Measurements from ENCODE around the gene TPSB2. TPM values are rescaled to one million over a fixed set of nuclear protein-coding genes. Genes with fewer than 3 reads are reported as not detected.

Gene TPSB2
- total and polyA plus RNA-seq, 7 donors: 1.9 to 14.2 (median 3.3) TPM

DNA sequence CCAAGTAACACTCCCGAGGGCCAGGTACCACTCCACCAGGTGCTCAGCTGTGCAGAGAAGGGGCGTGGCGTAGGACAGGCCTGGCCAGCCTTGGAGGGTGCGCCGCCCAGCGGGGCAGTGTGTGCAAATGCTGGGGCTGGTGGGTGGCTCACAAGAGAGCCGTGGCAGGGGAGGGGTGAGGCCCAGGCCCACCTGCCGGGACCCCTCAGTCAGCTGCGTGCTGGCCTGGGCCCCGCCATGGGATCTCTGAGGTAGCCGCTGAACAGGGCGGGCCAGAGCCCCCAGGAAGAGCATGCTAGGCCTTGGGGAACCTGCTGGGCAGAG lies 13.7 kb downstream of the TPSB2 start:
- TF ChIP-seq, protein P1, sequence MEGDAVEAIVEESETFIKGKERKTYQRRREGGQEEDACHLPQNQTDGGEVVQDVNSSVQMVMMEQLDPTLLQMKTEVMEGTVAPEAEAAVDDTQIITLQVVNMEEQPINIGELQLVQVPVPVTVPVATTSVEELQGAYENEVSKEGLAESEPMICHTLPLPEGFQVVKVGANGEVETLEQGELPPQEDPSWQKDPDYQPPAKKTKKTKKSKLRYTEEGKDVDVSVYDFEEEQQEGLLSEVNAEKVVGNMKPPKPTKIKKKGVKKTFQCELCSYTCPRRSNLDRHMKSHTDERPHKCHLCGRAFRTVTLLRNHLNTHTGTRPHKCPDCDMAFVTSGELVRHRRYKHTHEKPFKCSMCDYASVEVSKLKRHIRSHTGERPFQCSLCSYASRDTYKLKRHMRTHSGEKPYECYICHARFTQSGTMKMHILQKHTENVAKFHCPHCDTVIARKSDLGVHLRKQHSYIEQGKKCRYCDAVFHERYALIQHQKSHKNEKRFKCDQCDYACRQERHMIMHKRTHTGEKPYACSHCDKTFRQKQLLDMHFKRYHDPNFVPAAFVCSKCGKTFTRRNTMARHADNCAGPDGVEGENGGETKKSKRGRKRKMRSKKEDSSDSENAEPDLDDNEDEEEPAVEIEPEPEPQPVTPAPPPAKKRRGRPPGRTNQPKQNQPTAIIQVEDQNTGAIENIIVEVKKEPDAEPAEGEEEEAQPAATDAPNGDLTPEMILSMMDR (IDR thresholded peaks at IDR 0.05): no peak
- no peak overlapping the region for H3K27ac ChIP-seq
- ATAC-seq (no peak), DNase-seq (no peak)
- no peaks in the 10 kb centered on the region for H3K9me3 ChIP-seq
- no peak overlapping the region for H3K4me3 ChIP-seq
- WGBS, 3 donors: 79 to 85% (median 81%) methylated on average over 12 of the region's 12 CpGs
- no peaks in the 10 kb centered on the region for H3K4me1 ChIP-seq
- intact Hi-C loops (cut with DNase I): no loop called here
- H3K36me3 ChIP-seq (ENCODE audit: insufficient read depth in 1 of 2, low read depth in 1 of 2): no peaks in the 10 kb centered on the region
- H3K27me3 ChIP-seq (ENCODE audit: insufficient read depth in 3 of 3, low read length in 2 of 3): peaks cover 0 to 40% (median 7%) of the 10 kb centered on the region in 3 donors

DNA sequence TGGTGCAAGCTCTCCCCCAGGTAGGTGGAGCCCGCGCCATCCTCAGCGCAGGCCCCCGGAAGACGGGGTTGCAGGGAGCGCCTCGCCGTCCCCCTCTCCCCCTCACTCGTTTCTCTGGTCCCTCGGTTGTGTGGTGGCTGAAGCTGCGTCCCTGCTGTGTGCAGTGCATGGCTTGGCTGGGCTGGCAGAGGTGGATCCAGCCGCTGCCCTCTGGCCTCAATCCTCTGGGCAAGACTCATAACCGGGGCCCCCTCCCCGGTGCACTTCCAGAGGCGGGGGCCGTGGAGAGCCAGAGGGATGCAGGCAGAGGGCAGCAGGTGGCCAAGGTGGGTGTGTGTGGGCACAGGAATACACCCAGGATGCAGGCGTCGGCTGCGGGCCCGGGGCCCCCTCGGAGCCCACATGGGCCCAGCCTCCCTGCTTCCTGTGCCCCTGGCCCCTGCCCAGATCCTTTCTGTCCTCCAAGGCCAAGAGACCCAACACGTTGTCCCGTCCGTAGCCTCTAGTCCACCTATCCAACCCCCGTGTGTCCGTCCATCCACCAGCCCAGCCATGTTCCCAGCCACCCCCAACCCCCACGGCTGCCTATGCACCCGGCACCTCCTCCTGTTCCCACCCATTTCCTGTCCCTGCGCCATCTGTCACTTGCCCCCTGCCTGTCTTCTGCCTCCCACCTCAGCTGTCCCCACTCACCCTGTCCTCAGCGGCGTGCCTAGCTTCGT lies 14.2 kb downstream of the TPSB2 start:
- DNase-seq (no peak), ATAC-seq (no peak)
- H3K4me3 ChIP-seq: no peak overlapping the region
- TF ChIP-seq, protein P1 (IDR thresholded peaks at IDR 0.05): no peak
- no peaks in the 10 kb centered on the region for H3K9me3 ChIP-seq
- no peaks in the 10 kb centered on the region for H3K36me3 ChIP-seq (ENCODE audit: insufficient read depth in 1 of 2, low read depth in 1 of 2)
- 71 to 75% (median 71%) methylated on average over 24 to 32 of the region's 32 CpGs for WGBS, 3 donors
- intact Hi-C loops (cut with DNase I): no loop called here
- H3K27ac ChIP-seq: no peak overlapping the region
- H3K4me1 ChIP-seq: no peaks in the 10 kb centered on the region
- peaks cover 0 to 40% (median 8%) of the 10 kb centered on the region in 3 donors for H3K27me3 ChIP-seq (ENCODE audit: insufficient read depth in 3 of 3, low read length in 2 of 3)

DNA sequence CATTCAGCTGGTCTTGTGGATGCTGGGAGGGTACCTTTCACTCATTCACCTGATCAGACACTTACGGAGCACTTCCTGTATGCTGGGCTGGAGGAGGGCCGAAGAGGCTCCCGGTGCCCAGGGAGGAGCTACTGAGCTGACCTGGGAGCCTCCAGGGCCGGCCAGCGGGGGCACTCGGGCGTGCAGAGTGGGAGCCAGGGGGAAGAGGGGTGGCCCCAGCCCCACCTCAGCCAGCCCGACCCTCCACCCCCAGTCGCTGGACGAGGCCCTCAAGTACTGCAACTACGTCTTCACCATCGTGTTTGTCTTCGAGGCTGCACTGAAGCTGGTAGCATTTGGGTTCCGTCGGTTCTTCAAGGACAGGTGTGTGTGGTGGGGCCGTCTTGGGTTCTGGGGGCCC lies 15.3 kb downstream of the TPSB2 start:
- 72 to 80% (median 74%) methylated on average over 16 of the region's 16 CpGs for WGBS, 3 donors
- H3K4me3 ChIP-seq: no peak overlapping the region
- no peak for ATAC-seq
- no peaks in the 10 kb centered on the region for H3K4me1 ChIP-seq
- H3K9me3 ChIP-seq: no peaks in the 10 kb centered on the region
- peaks cover 0 to 37% (median 9%) of the 10 kb centered on the region in 3 donors for H3K27me3 ChIP-seq (ENCODE audit: insufficient read depth in 3 of 3, low read length in 2 of 3)
- DNase-seq: no peak
- TF ChIP-seq, protein P1 (IDR thresholded peaks at IDR 0.05): no peak
- no peak overlapping the region for H3K27ac ChIP-seq
- H3K36me3 ChIP-seq (ENCODE audit: insufficient read depth in 1 of 2, low read depth in 1 of 2): no peaks in the 10 kb centered on the region
- intact Hi-C loops (cut with DNase I): no loop called here

DNA sequence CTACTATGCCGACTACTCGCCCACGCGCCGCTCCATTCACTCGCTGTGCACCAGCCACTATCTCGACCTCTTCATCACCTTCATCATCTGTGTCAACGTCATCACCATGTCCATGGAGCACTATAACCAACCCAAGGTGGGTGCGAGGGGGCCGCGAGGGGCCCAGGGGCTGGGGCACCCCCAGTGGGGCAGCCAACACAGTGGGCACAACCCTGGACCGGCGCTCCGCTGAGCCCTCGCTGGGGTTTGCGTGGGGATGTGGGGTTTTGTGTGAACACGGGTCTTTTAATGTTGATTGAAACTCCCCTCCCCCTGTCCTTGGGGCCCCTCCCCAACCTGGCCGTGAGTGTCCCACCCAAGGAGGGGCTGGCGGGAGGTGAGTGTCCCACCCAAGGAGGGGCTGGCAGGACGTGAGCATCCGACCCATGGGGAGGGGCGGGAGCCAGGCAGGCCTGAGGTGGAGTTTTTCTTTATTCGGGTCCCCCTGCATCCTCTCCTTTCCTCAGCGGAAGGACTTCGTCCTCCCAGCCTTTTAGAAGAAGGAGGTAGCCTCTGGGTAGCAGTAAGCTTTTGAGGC lies 16.1 kb downstream of the TPSB2 start:
- Histone ChIP-seq H3K4me3 (no peak overlapping the region), H3K4me1 (no peaks in the 10 kb centered on the region), H3K36me3 (ENCODE audit: insufficient read depth in 1 of 2, low read depth in 1 of 2) (no peaks in the 10 kb centered on the region), H3K9me3 (no peaks in the 10 kb centered on the region), H3K27me3 (ENCODE audit: insufficient read depth in 3 of 3, low read length in 2 of 3) (peaks cover 0 to 34% (median 6%) of the 10 kb centered on the region in 3 donors), H3K27ac (no peak overlapping the region)
- 80 to 82% (median 82%) methylated on average over 25 of the region's 25 CpGs for WGBS, 3 donors
- DNase-seq (no peak), ATAC-seq (no peak)
- TF ChIP-seq, protein P1 (IDR thresholded peaks at IDR 0.05): no peak
- intact Hi-C loops (cut with DNase I): no loop called here

Measured in psoas muscle (tissue), 8 donors.